ENCODE results near the gene SRRM2. TPM values are rescaled to one million over a fixed set of nuclear protein-coding genes. Genes with fewer than 3 reads are reported as not detected.
A peak's percentile ranks its signal among the peaks of the same experiment; 100 is the strongest.

SRRM2 gene
- 100 to 1,000 TPM; 501 to 511 TPM for total RNA-seq

GRCh38 chr16:2752035-2752849 is at the start of gene SRRM2:
Gene SRRM2, plus strand, starts transcription at chr16:2752638. Its CDS starts 3,727 bp downstream, at chr16:2756365.
- DNase-seq (peak; percentile 97), ATAC-seq (peak; percentile 91)
- CTCF ChIA-PET = no interaction called here
- Mint-ChIP-seq H3K4me3 (peak within 1 kb of the TSS; percentile 95), H3K27me3 (ENCODE audit: low read depth) (no peaks in the 10 kb centered on the region), H3K4me1 (ENCODE audit: low read depth) (peaks cover 61% of the 10 kb centered on the region), H3K9me3 (ENCODE audit: insufficient read depth) (no peaks in the 10 kb centered on the region), H3K36me3 (ENCODE audit: low read depth) (peaks cover 53% of the 10 kb centered on the region), H3K27ac (peak within 1 kb of the TSS; percentile 99)
- POLR2A ChIA-PET = interaction anchor here (0.6 to 5.8 kb wide), 9 partner anchors 10 to 398 kb away, joined by 3 to 60 read pairs (median 5); partner anchors contain the start of genes AMDHD2, ELOB and KCTD5

DNA sequence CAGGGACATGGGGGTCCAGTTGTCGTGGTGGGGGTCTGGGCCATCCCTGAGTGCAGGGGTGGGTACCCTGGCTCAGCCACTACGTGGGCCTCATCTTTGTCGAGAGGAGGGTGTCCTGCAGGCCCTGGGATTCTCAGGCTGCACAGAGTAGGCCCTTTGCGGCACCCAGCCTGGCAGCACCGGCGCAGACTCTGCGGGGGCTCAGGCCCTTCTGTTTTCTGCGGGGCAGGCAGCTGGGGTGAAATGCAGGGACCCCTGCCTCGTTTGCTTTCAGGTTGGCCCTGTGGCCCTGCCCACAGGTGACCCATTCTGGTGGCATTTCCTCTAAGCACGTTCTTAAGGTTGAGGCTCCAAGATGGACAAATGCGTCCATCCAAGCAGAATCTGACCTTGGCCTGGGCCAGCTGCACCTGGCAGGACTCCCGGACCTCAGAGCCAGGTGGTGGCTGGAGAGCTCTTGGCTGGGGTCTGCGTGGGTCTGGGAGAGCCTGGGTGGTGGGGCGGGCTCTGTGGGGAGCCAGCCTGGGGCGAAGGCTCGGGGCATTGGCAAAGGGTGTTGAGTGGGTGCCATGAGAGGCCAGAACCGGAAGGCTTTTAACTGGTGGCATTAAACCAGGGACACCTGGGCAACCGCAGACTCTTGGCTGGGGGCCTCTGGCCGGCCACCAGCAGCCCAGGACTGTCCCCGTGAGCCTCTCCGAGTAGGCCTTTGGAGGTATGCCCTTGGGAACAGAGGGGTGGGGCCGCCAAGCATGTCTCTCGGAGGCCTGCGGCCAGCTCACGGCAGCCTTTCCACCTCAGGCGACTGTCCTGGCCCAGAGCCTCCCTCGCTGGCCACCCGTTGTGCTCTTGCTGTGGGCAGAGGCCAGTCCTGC is 49.3 kb upstream of the SRRM2 start:
- no peaks in the 10 kb centered on the region for H3K9me3 Mint-ChIP-seq (ENCODE audit: insufficient read depth)
- no peak overlapping the region for H3K4me3 Mint-ChIP-seq
- ChIA-PET CTCF (no interaction called here), POLR2A (no interaction called here)
- no peaks in the 10 kb centered on the region for H3K4me1 Mint-ChIP-seq (ENCODE audit: low read depth)
- DNase-seq = no peak
- H3K27me3 Mint-ChIP-seq (ENCODE audit: low read depth) = no peaks in the 10 kb centered on the region
- no peak for ATAC-seq
- H3K27ac Mint-ChIP-seq = no peak overlapping the region
- peaks cover 8% of the 10 kb centered on the region for H3K36me3 Mint-ChIP-seq (ENCODE audit: low read depth)

- Mint-ChIP-seq H3K9me3 (ENCODE audit: insufficient read depth) (no peaks in the 10 kb centered on the region), H3K36me3 (ENCODE audit: low read depth) (peaks cover 8% of the 10 kb centered on the region), H3K27ac (no peak overlapping the region), H3K27me3 (ENCODE audit: low read depth) (no peaks in the 10 kb centered on the region), H3K4me1 (ENCODE audit: low read depth) (no peaks in the 10 kb centered on the region), H3K4me3 (no peak overlapping the region)
- no peak for ATAC-seq
- no peak for DNase-seq
- POLR2A ChIA-PET = no interaction called here
- CTCF ChIA-PET = no interaction called here
Measured at GRCh38 chr16:2704166-2704982, 48.1 kb upstream of the SRRM2 start.

- no peak for ATAC-seq
- Mint-ChIP-seq H3K4me3 (no peak overlapping the region), H3K27me3 (ENCODE audit: low read depth) (no peaks in the 10 kb centered on the region), H3K27ac (no peak overlapping the region), H3K9me3 (ENCODE audit: insufficient read depth) (no peaks in the 10 kb centered on the region), H3K36me3 (ENCODE audit: low read depth) (peaks cover 8% of the 10 kb centered on the region), H3K4me1 (ENCODE audit: low read depth) (no peaks in the 10 kb centered on the region)
- DNase-seq = no peak
- CTCF ChIA-PET = no interaction called here
- POLR2A ChIA-PET = no interaction called here
Measured at GRCh38 chr16:2704983-2705275, 47.5 kb upstream of the SRRM2 start.

DNA sequence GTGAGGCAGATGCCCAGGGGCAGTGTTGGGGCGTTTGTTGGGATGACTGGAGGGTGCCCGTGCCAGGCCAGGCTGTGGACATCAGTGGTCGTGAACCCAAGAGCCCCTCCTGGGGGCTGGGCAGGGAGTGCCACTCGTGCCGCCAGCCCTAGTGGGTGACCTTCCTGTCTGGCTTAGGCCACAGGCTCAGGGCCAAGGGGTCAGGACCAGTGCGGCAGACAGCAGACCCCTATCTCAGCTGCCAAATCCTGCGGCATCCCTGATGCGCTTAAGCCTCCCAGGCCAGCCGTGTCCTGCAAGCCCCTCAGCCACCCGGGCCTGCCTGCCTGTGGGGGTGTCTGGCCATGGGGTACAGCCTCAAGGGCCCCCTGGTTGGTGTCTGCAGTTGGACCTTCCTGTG is 47.1 kb upstream of the SRRM2 start:
- no peaks in the 10 kb centered on the region for H3K27me3 Mint-ChIP-seq (ENCODE audit: low read depth)
- H3K36me3 Mint-ChIP-seq (ENCODE audit: low read depth) = peaks cover 8% of the 10 kb centered on the region
- POLR2A ChIA-PET = no interaction called here
- H3K27ac Mint-ChIP-seq = no peak overlapping the region
- no peak overlapping the region for H3K4me3 Mint-ChIP-seq
- ATAC-seq (no peak), DNase-seq (no peak)
- no peaks in the 10 kb centered on the region for H3K9me3 Mint-ChIP-seq (ENCODE audit: insufficient read depth)
- CTCF ChIA-PET = no interaction called here
- no peaks in the 10 kb centered on the region for H3K4me1 Mint-ChIP-seq (ENCODE audit: low read depth)

DNA sequence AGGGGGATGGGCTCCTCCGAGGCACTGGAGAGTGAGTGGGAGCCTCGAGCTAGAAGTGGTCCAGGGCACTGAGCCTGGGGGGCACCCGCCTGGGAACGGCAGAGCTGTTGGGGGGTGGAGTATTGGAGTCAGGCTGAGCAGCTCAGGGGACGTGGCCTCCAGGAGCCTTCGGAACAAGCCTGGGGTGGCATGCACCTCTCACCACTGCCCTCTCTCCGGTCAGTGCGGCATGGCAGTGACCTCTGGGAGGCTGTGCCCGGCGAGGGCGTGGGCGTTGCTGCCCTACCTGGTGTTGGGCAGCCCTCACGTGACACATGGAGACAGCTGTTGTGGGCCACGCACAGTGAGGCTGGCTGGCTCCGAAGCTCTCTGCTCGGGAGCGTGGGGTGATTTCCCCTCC is 46.4 kb upstream of the SRRM2 start:
- CTCF ChIA-PET = no interaction called here
- Mint-ChIP-seq H3K9me3 (ENCODE audit: insufficient read depth) (no peaks in the 10 kb centered on the region), H3K4me3 (no peak overlapping the region), H3K27me3 (ENCODE audit: low read depth) (no peaks in the 10 kb centered on the region), H3K36me3 (ENCODE audit: low read depth) (peaks cover 8% of the 10 kb centered on the region), H3K4me1 (ENCODE audit: low read depth) (no peaks in the 10 kb centered on the region), H3K27ac (no peak overlapping the region)
- POLR2A ChIA-PET = interaction anchor here (0.5 kb wide), 1 partner anchor 731 kb away, joined by 3 read pairs; no protein-coding TSS in a partner anchor
- ATAC-seq = no peak
- DNase-seq = no peak

- Mint-ChIP-seq H3K36me3 (ENCODE audit: low read depth) (peaks cover 8% of the 10 kb centered on the region), H3K9me3 (ENCODE audit: insufficient read depth) (no peaks in the 10 kb centered on the region), H3K4me3 (no peak overlapping the region), H3K4me1 (ENCODE audit: low read depth) (no peaks in the 10 kb centered on the region), H3K27ac (no peak overlapping the region), H3K27me3 (ENCODE audit: low read depth) (no peaks in the 10 kb centered on the region)
- POLR2A ChIA-PET = interaction anchor here (0.5 kb wide), 1 partner anchor 731 kb away, joined by 3 read pairs; no protein-coding TSS in a partner anchor
- no peak for ATAC-seq
- no peak for DNase-seq
- CTCF ChIA-PET = no interaction called here
Measured at GRCh38 chr16:2706611-2707311, 45.7 kb upstream of the SRRM2 start.

DNA sequence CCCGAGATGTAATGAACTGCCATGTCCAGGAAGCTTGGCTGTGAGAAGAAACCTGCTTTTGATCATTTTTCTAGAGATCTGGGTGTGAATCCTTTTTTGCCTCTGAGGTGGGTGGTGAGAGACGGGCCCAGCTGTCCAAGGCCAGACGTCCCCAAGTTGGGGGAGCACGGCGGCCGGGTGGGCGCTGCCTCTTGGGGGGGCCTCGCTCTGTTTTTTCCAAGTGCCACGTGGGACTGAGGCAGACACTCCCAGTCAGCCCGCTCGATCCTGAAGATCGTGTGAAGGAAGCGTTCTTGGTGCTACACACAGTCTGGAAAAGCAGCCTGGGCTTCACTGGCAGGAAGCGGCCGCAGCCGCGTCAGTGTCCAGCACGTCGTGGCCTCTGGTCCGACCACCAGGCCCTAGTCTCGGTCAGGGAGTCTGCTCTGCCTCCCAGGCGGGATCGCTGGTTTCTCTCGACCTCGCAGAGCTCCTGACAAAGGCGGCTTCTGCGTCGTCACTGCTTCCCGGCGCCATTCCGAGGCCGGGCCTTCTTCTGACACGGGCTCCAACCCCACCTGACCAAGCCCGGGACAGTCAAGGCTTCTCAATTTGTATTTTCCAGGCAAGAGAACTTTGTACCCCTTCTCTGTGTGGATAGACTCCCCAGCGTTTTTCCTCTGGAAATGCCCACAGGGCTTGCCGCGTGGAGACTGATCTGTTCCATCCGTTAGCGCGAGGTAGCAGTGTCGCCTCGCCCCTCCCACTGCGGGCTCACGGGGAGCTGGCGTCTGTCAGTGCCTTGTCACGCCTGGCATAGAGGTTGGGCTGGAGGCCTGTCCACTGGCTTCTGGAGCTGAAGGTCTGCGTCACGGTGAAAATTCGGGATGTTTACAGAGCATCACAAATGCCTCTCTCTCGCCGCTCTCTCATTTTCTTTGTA is 44.8 kb upstream of the SRRM2 start:
- Mint-ChIP-seq H3K36me3 (ENCODE audit: low read depth) (peaks cover 4% of the 10 kb centered on the region), H3K27me3 (ENCODE audit: low read depth) (no peaks in the 10 kb centered on the region), H3K4me3 (no peak overlapping the region), H3K9me3 (ENCODE audit: insufficient read depth) (no peaks in the 10 kb centered on the region), H3K27ac (no peak overlapping the region), H3K4me1 (ENCODE audit: low read depth) (no peaks in the 10 kb centered on the region)
- no peak for ATAC-seq
- POLR2A ChIA-PET = no interaction called here
- CTCF ChIA-PET = no interaction called here
- no peak for DNase-seq

GRCh38 chr16:2708290-2708639 is 44.2 kb upstream of the SRRM2 start:
- ChIA-PET CTCF (no interaction called here), POLR2A (no interaction called here)
- Mint-ChIP-seq H3K36me3 (ENCODE audit: low read depth) (peaks cover 4% of the 10 kb centered on the region), H3K4me1 (ENCODE audit: low read depth) (no peaks in the 10 kb centered on the region), H3K27me3 (ENCODE audit: low read depth) (no peaks in the 10 kb centered on the region), H3K4me3 (no peak overlapping the region), H3K9me3 (ENCODE audit: insufficient read depth) (no peaks in the 10 kb centered on the region), H3K27ac (no peak overlapping the region)
- ATAC-seq (no peak), DNase-seq (no peak)

GRCh38 chr16:2708955-2709587 is 43.4 kb upstream of the SRRM2 start:
- Mint-ChIP-seq H3K9me3 (ENCODE audit: insufficient read depth) (no peaks in the 10 kb centered on the region), H3K36me3 (ENCODE audit: low read depth) (peaks cover 4% of the 10 kb centered on the region), H3K4me1 (ENCODE audit: low read depth) (peaks cover 2% of the 10 kb centered on the region), H3K27ac (no peak overlapping the region), H3K4me3 (no peak overlapping the region), H3K27me3 (ENCODE audit: low read depth) (no peaks in the 10 kb centered on the region)
- ChIA-PET CTCF (no interaction called here), POLR2A (no interaction called here)
- ATAC-seq (no peak), DNase-seq (no peak)
